ENCODE results near the gene UBE2Z. TPM values are rescaled to one million over a fixed set of nuclear protein-coding genes. Genes with fewer than 3 reads are reported as not detected.

The UBE2Z gene
- total RNA-seq, 1 experiment from 2014 or later = 65.1 TPM

DNA sequence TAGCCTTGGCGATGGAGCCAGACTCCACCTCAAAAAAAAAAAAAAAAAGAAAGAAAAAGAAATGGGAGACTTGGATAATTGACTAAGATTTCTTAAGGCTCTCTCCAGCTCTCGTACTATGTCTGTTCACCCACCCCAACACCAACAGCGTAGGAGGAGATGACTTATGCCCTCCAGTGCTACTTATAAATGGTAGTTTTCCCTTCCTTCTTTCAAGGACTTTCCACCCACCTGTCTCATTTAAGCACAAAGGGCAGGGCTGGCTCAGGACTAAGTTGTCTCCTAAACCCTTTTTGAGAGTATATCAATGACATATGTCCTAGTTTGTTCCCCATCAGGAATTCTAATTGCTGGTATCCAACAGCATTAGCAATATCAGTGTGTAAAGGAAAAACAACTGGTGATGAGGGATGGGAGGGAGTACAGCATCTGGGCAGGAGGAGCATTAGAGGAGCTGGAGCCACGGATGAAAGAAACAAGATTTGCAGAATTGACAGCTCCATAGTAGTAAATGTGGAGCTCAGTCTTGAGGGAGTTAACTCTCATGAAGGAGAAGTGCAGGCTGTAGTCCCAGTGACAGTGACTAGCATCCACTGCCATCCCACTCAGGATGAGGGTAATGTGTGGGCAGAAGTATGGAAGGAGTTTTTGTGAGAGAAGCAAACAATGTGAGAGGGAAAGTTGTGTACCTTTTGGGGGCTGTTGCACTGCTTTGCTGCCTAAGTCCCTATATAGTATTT, 17.2 kb downstream of the UBE2Z start:
- Mint-ChIP-seq H3K9me3 (no peaks in the 10 kb centered on the region), H3K36me3 (peaks cover 75% of the 10 kb centered on the region), H3K27me3 (ENCODE audit: low read depth) (no peaks in the 10 kb centered on the region), H3K4me3 (no peak overlapping the region), H3K27ac (no peak overlapping the region), H3K4me1 (no peaks in the 10 kb centered on the region)
- no peak for ATAC-seq
- ChIA-PET CTCF (no interaction called here), POLR2A (interaction anchor here (0.5 kb wide), 1 partner anchor 142 kb away, joined by 4 read pairs; no protein-coding TSS in a partner anchor)
- DNase-seq (ENCODE audit: low spot score) = no peak
- no peak for TF ChIP-seq NR3C1 (CRISPR knock-in tag; conservative IDR thresholded peaks at IDR 0.05; ENCODE audit: low read depth)
- TF ChIP-seq ATF1 (CRISPR knock-in tag; IDR thresholded peaks at IDR 0.05) = no peak
- TF ChIP-seq, protein P1, sequence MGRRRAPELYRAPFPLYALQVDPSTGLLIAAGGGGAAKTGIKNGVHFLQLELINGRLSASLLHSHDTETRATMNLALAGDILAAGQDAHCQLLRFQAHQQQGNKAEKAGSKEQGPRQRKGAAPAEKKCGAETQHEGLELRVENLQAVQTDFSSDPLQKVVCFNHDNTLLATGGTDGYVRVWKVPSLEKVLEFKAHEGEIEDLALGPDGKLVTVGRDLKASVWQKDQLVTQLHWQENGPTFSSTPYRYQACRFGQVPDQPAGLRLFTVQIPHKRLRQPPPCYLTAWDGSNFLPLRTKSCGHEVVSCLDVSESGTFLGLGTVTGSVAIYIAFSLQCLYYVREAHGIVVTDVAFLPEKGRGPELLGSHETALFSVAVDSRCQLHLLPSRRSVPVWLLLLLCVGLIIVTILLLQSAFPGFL (CRISPR knock-in tag; IDR thresholded peaks at IDR 0.05; ENCODE audit: borderline replicate concordance) = no peak
- no peak for TF ChIP-seq ELF4 (CRISPR knock-in tag; IDR thresholded peaks at IDR 0.05; ENCODE audit: low read depth)
- no peak for TF ChIP-seq TCF7 (CRISPR knock-in tag; IDR thresholded peaks at IDR 0.05; ENCODE audit: low read depth)
- TF ChIP-seq ZNF219 (CRISPR knock-in tag; IDR thresholded peaks at IDR 0.05; ENCODE audit: borderline replicate concordance) = no peak
- TF ChIP-seq, protein P2, sequence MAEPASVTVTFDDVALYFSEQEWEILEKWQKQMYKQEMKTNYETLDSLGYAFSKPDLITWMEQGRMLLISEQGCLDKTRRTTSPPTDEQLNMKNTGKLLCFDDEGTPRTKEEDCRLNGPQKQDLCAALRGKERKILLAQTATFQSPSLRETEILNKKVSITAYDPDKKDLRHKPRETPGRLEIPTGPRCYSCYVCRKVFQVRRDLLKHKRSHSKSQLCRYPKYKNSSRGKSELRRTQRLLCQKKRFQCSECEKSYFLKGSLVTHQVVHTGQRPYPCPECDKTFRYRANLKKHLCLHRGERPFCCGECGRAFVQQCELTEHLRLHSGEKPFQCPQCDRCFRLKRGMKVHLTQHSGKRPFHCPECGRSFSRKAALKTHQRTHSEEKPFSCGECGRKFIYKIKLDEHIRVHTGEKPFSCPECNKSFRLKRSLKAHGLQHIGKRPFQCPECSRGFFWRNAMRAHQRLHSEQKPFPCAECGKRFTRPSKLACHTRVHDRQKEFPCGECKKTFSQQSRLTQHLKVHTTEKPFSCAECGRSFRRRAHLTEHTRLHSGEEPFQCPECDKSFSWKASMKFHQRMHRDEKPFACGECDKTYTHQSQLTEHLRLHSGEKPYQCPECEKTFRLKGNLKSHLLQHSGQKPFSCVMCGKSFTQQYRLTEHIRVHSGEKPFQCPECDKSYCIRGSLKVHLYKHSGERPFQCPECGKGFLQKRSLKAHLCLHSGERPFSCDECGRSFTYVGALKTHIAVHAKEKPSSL (CRISPR knock-in tag; conservative IDR thresholded peaks at IDR 0.05) = no peak
- TF ChIP-seq, protein P3, sequence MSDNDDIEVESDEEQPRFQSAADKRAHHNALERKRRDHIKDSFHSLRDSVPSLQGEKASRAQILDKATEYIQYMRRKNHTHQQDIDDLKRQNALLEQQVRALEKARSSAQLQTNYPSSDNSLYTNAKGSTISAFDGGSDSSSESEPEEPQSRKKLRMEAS (CRISPR knock-in tag; IDR thresholded peaks at IDR 0.05) = no peak
- no peak for TF ChIP-seq EMX1 (CRISPR knock-in tag; IDR thresholded peaks at IDR 0.05)
- no peak for TF ChIP-seq RELA (CRISPR knock-in tag; IDR thresholded peaks at IDR 0.05; ENCODE audit: borderline replicate concordance)
- no peak for TF ChIP-seq CREM (CRISPR knock-in tag; IDR thresholded peaks at IDR 0.05)

DNA sequence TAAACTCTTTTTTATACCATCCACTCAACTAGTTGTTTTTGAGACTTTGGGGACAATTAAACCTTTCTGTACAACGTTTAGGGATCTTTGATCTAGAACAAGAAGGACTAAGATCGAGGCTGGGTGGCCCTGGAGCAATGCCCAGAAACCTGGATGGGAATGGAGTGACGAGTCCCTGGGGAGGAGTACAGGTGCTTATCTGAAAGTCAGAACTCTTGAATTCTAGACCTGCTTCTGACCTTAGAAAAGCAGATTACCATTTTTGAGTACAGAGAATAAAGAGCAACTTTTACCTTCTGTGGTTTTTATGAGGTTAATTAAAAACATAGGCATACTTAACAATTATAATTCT, 17.8 kb downstream of the UBE2Z start:
- Mint-ChIP-seq H3K4me1 (no peaks in the 10 kb centered on the region), H3K9me3 (no peaks in the 10 kb centered on the region), H3K27ac (no peak overlapping the region), H3K27me3 (ENCODE audit: low read depth) (no peaks in the 10 kb centered on the region), H3K4me3 (no peak overlapping the region), H3K36me3 (peaks cover 75% of the 10 kb centered on the region)
- DNase-seq (ENCODE audit: low spot score) = no peak
- CTCF ChIA-PET = no interaction called here
- POLR2A ChIA-PET = interaction anchor here (0.9 kb wide), 1 partner anchor 71 kb away, joined by 3 read pairs; no protein-coding TSS in a partner anchor
- ATAC-seq = no peak
- no peak for TF ChIP-seq ZNF416 (CRISPR knock-in tag; IDR thresholded peaks at IDR 0.05)
- TF ChIP-seq ZNF138 (CRISPR knock-in tag; conservative IDR thresholded peaks at IDR 0.05) = no peak
- no peak for TF ChIP-seq ZBTB21 (CRISPR knock-in tag; IDR thresholded peaks at IDR 0.05; ENCODE audit: borderline replicate concordance)
- TF ChIP-seq, protein P4, sequence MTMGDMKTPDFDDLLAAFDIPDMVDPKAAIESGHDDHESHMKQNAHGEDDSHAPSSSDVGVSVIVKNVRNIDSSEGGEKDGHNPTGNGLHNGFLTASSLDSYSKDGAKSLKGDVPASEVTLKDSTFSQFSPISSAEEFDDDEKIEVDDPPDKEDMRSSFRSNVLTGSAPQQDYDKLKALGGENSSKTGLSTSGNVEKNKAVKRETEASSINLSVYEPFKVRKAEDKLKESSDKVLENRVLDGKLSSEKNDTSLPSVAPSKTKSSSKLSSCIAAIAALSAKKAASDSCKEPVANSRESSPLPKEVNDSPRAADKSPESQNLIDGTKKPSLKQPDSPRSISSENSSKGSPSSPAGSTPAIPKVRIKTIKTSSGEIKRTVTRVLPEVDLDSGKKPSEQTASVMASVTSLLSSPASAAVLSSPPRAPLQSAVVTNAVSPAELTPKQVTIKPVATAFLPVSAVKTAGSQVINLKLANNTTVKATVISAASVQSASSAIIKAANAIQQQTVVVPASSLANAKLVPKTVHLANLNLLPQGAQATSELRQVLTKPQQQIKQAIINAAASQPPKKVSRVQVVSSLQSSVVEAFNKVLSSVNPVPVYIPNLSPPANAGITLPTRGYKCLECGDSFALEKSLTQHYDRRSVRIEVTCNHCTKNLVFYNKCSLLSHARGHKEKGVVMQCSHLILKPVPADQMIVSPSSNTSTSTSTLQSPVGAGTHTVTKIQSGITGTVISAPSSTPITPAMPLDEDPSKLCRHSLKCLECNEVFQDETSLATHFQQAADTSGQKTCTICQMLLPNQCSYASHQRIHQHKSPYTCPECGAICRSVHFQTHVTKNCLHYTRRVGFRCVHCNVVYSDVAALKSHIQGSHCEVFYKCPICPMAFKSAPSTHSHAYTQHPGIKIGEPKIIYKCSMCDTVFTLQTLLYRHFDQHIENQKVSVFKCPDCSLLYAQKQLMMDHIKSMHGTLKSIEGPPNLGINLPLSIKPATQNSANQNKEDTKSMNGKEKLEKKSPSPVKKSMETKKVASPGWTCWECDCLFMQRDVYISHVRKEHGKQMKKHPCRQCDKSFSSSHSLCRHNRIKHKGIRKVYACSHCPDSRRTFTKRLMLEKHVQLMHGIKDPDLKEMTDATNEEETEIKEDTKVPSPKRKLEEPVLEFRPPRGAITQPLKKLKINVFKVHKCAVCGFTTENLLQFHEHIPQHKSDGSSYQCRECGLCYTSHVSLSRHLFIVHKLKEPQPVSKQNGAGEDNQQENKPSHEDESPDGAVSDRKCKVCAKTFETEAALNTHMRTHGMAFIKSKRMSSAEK (CRISPR knock-in tag; IDR thresholded peaks at IDR 0.05; ENCODE audit: borderline replicate concordance) = no peak
- TF ChIP-seq SP1 (CRISPR knock-in tag; conservative IDR thresholded peaks at IDR 0.05) = no peak
- TF ChIP-seq ZNF232 (CRISPR knock-in tag; IDR thresholded peaks at IDR 0.05) = no peak
- no peak for TF ChIP-seq ZNF317 (CRISPR knock-in tag; IDR thresholded peaks at IDR 0.05; ENCODE audit: borderline replicate concordance, low read depth)
- TF ChIP-seq, protein P5, sequence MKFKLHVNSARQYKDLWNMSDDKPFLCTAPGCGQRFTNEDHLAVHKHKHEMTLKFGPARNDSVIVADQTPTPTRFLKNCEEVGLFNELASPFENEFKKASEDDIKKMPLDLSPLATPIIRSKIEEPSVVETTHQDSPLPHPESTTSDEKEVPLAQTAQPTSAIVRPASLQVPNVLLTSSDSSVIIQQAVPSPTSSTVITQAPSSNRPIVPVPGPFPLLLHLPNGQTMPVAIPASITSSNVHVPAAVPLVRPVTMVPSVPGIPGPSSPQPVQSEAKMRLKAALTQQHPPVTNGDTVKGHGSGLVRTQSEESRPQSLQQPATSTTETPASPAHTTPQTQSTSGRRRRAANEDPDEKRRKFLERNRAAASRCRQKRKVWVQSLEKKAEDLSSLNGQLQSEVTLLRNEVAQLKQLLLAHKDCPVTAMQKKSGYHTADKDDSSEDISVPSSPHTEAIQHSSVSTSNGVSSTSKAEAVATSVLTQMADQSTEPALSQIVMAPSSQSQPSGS (CRISPR knock-in tag; IDR thresholded peaks at IDR 0.05; ENCODE audit: borderline replicate concordance, low read depth) = no peak
- no peak for TF ChIP-seq KAT7 (CRISPR knock-in tag; IDR thresholded peaks at IDR 0.05; ENCODE audit: borderline replicate concordance)
- TF ChIP-seq, protein P6, sequence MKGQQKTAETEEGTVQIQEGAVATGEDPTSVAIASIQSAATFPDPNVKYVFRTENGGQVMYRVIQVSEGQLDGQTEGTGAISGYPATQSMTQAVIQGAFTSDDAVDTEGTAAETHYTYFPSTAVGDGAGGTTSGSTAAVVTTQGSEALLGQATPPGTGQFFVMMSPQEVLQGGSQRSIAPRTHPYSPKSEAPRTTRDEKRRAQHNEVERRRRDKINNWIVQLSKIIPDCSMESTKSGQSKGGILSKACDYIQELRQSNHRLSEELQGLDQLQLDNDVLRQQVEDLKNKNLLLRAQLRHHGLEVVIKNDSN (CRISPR knock-in tag; IDR thresholded peaks at IDR 0.05) = no peak
- TF ChIP-seq MYBL2 (CRISPR knock-in tag; IDR thresholded peaks at IDR 0.05) = no peak
- TF ChIP-seq MXD4 (CRISPR knock-in tag; IDR thresholded peaks at IDR 0.05; ENCODE audit: borderline replicate concordance) = no peak
- no peak for TF ChIP-seq JAZF1 (CRISPR knock-in tag; IDR thresholded peaks at IDR 0.05)
- TF ChIP-seq ESRRA (CRISPR knock-in tag; IDR thresholded peaks at IDR 0.05; ENCODE audit: borderline replicate concordance) = no peak
- TF ChIP-seq PRRX2 (CRISPR knock-in tag; IDR thresholded peaks at IDR 0.05) = no peak

Data from WTC11 (cell line).